GM10248 (cell line): Measurements from ENCODE around the gene MRLN.

ENCODE experiments used
- CTCF ChIA-PET: fragments of 300-600 bp; sonication (Branson Sonifier 250); formaldehyde crosslinking; extraction: SDS; loops from one replicate; lab custom pipeline; 2021; ENCODE audit warnings: antibody characterized with exemption; lab: Yijun Ruan, JAX
- POLR2A ChIA-PET: fragments of 350-650 bp; sonication (Branson Sonifier 250); formaldehyde crosslinking; extraction: SDS; loops from one replicate; lab custom pipeline; 2020; ENCODE audit warnings: antibody characterized with exemption; lab: Yijun Ruan, JAX
- DNase-seq: peaks from one replicate; pipeline ENCODE4 v3.0.0; 2012; ENCODE audit errors: extremely low spot score
- TF ChIP-seq, protein P1 (sequence below): IDR thresholded peaks from 2 replicates; pipeline ENCODE4 v1.5.1; 2012; ENCODE audit warnings: mild to moderate bottlenecking, low read depth; ENCODE audit errors: extremely low read depth, missing control alignments, control extremely low read depth

MRLN gene

DNA sequence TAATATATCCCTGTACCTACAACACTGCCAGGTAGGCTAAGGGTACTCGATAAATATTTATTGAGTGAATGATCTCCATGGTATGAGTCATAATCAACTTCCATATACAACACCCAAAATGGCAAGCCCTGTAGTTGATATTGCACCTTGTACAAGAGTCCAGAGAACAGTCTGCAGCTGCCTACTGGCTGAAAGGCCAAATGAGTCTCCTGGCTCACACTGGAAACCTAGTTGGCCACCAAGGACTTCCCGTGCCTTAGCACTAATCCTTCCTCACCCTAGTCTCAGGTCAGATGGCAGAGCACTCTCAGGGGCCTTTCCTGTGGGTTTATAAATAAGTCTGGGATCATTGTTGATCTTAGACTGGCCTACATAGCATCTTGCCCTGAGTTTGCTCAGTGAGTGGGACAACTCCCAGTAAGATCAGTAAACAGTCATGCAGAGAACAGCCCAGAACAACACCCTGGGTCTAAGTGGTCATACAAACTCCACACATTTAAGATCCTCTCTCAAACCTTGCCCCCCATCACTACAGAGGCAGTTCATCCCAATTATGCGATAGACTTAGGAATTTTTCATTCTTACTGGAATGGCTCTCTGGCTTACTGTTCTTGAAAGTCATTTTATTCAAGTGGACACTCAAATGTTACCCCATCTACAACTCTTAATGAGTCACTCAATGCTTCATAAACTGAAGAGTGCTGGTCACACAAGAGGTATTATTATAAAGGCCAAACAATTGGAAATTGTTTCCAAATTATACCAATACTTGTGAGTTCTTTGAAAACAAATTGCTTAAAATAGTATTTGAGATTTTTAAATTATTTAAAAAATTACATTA is 28.9 kb downstream of the MRLN start:
- ChIA-PET POLR2A (no interaction called here), CTCF (interaction anchor here (1.6 kb wide), 1 partner anchor 15 kb away, joined by 6 read pairs; the partner anchor contains the start of gene SLC16A9)
- TF ChIP-seq, protein P1, sequence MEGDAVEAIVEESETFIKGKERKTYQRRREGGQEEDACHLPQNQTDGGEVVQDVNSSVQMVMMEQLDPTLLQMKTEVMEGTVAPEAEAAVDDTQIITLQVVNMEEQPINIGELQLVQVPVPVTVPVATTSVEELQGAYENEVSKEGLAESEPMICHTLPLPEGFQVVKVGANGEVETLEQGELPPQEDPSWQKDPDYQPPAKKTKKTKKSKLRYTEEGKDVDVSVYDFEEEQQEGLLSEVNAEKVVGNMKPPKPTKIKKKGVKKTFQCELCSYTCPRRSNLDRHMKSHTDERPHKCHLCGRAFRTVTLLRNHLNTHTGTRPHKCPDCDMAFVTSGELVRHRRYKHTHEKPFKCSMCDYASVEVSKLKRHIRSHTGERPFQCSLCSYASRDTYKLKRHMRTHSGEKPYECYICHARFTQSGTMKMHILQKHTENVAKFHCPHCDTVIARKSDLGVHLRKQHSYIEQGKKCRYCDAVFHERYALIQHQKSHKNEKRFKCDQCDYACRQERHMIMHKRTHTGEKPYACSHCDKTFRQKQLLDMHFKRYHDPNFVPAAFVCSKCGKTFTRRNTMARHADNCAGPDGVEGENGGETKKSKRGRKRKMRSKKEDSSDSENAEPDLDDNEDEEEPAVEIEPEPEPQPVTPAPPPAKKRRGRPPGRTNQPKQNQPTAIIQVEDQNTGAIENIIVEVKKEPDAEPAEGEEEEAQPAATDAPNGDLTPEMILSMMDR, result no peak
- DNase-seq, result no peak

DNA sequence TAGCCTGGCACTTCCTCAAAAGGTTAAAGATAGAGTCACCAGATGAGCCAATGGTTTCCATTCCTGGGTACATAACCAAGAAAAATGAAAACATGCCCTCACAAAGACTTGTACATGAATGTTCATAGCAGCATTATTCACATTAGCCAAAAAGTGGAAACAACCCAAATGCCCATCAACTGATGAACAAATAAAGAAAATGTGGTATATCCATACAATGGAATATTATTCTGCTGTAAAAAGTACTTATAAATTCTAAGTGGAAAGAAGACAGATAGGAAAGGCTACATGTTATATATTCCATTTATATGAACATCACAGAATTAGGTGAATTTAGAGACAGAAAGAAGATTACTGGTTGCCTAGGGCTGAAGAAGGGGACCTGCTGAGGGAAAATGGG is 32.9 kb downstream of the MRLN start:
- ChIA-PET POLR2A (no interaction called here), CTCF (interaction anchor here (2.1 kb wide), 1 partner anchor 9 kb away, joined by 6 read pairs; no protein-coding TSS in a partner anchor)
- TF ChIP-seq, protein P1, result no peak

DNA sequence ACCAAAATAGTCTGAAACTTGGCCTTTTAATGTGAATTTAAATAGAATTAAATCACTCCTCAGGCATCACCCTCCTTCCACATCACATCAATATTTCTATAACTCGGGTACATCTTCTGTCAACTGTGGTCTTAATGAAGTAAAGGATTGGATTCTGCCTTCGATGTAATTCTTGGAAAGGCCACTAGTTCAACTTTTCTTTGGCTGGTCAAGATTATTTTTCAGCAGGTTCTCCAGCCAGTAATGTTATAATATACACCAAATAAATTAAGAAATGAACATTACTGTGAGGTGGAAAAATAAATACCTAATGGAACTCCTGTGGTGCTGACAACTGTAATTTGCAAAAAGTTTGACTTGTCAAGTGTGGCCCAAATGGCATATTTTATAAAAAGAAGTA is 33.9 kb downstream of the MRLN start:
- TF ChIP-seq, protein P1, result no peak
- ChIA-PET POLR2A (no interaction called here), CTCF (interaction anchor here (1.2 to 2.1 kb wide), 2 partner anchors 8 to 32 kb away, joined by 3 to 6 read pairs; no protein-coding TSS in a partner anchor)
- DNase-seq, result no peak

More for the DNA sequence above, 32.9 kb downstream of the MRLN start:
- DNase-seq, result no peak

DNA sequence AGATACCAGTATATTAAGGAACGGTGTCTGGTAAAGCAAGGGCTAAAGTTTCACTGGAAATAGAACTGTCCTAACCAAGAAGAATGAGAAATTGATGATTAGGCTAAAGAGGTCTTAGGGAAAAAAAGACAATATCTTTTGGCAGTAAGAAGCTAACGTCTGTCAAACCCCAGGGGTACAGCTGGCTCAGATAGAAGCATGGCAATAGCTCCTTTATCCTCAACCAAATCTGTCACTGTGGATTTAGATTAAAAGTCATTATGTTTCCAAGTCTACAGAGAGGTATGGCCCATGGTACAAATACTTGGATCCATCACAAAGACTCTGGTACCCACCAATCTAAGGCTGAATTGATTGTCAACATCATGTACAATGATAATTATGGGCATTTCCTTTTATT is 35.0 kb downstream of the MRLN start:
- TF ChIP-seq, protein P1, result no peak
- ChIA-PET POLR2A (no interaction called here), CTCF (interaction anchor here (1.2 kb wide), 3 partner anchors 10 to 90 kb away, joined by 3 read pairs; no protein-coding TSS in a partner anchor)

DNA sequence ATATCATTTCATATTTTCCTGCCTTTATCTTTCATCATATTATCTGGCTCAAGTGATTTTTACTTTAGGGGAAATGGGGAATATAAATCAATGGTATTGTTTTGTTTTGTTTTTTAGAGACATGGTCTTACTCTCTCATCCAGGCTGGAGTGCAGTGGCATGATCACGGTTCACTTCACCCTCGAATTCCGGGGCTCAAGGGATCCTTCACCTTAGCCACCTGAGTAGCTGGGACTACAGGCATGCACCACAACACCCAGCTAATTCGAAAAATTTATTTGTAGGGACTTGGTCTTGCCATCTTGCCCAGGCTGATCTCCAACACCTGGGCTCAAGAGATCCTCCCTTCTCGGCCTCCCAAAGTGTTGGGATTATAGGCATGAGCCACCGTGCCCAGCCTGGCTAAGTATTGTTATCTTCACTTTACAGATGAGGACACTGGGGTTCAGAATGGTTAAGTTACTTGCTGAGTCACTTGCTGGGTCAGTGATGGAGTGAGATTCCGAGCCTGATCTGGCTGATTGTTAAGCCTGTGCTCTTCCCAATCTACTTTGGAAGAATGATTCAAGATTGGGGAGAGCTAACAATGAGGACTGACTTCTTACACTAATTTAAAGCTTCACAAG is 39.9 kb downstream of the MRLN start:
- ChIA-PET POLR2A (no interaction called here), CTCF (interaction anchor here (1.4 to 1.5 kb wide), 2 partner anchors 87 to 118 kb away, joined by 4 read pairs; no protein-coding TSS in a partner anchor)
- DNase-seq, result no peak
- TF ChIP-seq, protein P1, result no peak

More for the DNA sequence above, 35.0 kb downstream of the MRLN start:
- no peak for DNase-seq

DNA sequence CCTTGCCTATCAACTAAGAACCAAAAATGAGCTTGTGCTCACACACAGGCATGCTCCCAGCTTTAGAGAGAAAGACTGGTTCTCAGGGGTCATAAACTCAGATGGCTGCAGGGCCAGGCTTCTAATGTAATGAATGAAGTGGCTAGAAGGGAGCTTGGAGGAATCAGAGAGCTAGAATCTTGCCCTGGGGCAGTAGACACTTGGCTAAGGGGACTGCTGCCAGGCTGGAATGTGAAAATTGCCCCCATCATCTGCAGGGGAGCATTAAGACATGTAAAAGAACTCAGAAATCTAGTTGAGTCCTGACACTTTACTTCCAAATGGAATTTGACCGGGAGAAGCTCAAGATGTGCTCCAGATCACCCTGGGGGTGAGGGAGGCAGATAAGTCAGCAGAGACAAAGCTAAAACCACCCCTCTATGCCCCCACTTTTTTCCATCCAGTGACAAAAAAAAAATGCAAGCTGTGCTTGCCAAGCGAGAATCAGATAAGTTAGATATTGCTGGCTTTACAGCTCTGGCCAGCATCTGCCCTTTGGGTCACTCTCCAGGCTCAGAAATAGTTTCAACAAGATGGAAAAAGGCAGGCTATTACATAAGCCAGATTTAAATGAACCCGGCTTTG is 41.3 kb downstream of the MRLN start:
- DNase-seq, result no peak
- TF ChIP-seq, protein P1, result no peak
- CTCF ChIA-PET, result interaction anchor here (1.3 to 2.3 kb wide), 4 partner anchors 8 to 119 kb away, joined by 4 to 6 read pairs (median 4); no protein-coding TSS in a partner anchor
- POLR2A ChIA-PET, result no interaction called here
